ENCODE results near the gene PRPH. TPM values are rescaled to one million over a fixed set of nuclear protein-coding genes. Genes with fewer than 3 reads are reported as not detected.

Gene PRPH
- total and polyA plus RNA-seq, 8 donors: 0.45 to 14.5 (median 9.0) TPM; not detected in 3

DNA sequence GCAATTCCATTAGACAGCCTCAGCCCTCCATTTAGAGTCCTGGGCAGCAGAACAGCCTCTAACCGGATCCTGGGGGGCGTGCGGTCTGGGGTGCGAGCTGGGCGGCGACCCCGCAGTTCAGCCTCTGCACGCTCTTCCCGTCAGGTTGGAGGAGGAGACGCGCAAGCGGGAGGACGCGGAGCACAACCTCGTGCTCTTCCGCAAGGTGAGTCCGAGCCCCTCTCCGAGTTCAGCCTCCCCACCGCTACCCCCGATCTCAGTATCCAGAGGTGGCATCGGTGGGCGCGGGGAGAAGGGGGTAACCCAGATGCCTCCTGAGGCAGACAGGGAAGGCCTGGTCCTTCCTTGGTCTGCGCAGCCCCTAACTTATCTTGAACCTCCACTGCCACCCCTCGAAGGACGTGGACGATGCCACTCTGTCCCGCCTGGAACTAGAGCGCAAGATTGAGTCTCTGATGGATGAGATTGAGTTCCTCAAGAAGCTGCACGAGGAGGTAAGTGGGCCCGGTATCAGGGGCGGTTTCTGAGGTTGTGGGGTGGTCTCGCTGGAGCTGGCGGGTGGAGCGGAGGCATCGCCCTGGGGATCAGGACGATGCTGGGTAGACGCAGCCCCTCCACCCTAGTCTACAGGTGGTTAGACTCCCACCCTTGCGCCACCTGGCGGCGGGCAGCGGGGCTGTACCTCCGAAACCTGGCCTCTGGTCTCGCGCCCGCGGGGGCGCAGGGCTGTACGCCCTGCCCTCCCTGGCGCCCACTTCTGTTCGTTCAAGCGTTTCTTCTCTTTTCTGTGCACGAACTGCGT, 1.3 kb downstream of the PRPH start:
- no peak overlapping the region for H3K27ac ChIP-seq
- 16 to 34% (median 19%) methylated on average over 26 to 54 of the region's 54 CpGs for WGBS, 5 donors
- intact Hi-C loops (cut with DNase I; ENCODE audit: low total_unique reads): no loop called here
- H3K36me3 ChIP-seq: no peaks in the 10 kb centered on the region
- H3K9me3 ChIP-seq: no peaks in the 10 kb centered on the region
- H3K27me3 ChIP-seq: peaks cover 32 to 84% (median 46%) of the 10 kb centered on the region in 3 donors
- H3K4me1 ChIP-seq: peaks cover 28 to 52% (median 44%) of the 10 kb centered on the region in 4 donors
- H3K4me3 ChIP-seq: peak overlapping the region; percentile 18 to 47 (median 33)
- peak; percentile 57 to 83 for DNase-seq
- TF ChIP-seq POLR2A (IDR thresholded peaks at IDR 0.05): no peak
- TF ChIP-seq, protein P1, sequence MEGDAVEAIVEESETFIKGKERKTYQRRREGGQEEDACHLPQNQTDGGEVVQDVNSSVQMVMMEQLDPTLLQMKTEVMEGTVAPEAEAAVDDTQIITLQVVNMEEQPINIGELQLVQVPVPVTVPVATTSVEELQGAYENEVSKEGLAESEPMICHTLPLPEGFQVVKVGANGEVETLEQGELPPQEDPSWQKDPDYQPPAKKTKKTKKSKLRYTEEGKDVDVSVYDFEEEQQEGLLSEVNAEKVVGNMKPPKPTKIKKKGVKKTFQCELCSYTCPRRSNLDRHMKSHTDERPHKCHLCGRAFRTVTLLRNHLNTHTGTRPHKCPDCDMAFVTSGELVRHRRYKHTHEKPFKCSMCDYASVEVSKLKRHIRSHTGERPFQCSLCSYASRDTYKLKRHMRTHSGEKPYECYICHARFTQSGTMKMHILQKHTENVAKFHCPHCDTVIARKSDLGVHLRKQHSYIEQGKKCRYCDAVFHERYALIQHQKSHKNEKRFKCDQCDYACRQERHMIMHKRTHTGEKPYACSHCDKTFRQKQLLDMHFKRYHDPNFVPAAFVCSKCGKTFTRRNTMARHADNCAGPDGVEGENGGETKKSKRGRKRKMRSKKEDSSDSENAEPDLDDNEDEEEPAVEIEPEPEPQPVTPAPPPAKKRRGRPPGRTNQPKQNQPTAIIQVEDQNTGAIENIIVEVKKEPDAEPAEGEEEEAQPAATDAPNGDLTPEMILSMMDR (IDR thresholded peaks at IDR 0.05): peak in 4 of 7 experiments; percentile 39 to 77 (median 66)

GRCh38 chr12:49296836-49297694, 2.1 kb downstream of the PRPH start:
- H3K9me3 ChIP-seq: no peaks in the 10 kb centered on the region
- intact Hi-C loops (cut with DNase I; ENCODE audit: low total_unique reads): no loop called here
- peak overlapping the region; percentile 18 to 47 (median 33) for H3K4me3 ChIP-seq
- 2 to 5% (median 3%) methylated on average over 24 to 77 of the region's 77 CpGs for WGBS, 5 donors
- H3K36me3 ChIP-seq: no peaks in the 10 kb centered on the region
- H3K27me3 ChIP-seq: peaks cover 32 to 92% (median 46%) of the 10 kb centered on the region in 3 donors
- H3K27ac ChIP-seq: no peak overlapping the region
- peaks cover 28 to 52% (median 44%) of the 10 kb centered on the region in 4 donors for H3K4me1 ChIP-seq
- DNase-seq: peak; percentile 43 to 61
- no peak for TF ChIP-seq POLR2AphosphoS5 (IDR thresholded peaks at IDR 0.05)
- TF ChIP-seq, protein P1 (IDR thresholded peaks at IDR 0.05): peak in 3 of 7 experiments; percentile 1 to 9 (median 4)

DNA sequence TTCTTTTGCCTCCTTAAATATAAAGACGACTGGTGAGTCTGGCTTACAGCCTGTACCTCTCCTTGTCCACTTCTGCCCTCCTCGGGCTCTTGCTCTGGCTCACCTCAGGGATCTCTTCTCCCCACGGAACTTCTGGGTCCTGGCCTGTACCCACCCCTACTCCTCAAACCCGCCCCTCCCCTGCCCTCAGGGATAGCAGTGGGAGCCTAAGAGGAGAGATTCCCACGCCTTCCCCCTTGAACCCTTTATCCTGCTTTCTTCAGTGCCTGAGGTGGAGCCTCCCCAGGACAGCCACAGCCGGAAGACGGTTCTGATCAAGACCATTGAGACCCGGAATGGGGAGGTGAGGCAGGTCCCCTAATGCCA, 2.7 kb downstream of the PRPH start:
- DNase-seq: no peak
- Histone ChIP-seq H3K27ac (no peak overlapping the region), H3K4me3 (peak overlapping the region in 3 of 4 donors; percentile 18 to 47 (median 33)), H3K36me3 (no peaks in the 10 kb centered on the region), H3K4me1 (peaks cover 28 to 50% (median 41%) of the 10 kb centered on the region in 4 donors), H3K27me3 (peaks cover 32 to 98% (median 46%) of the 10 kb centered on the region in 3 donors), H3K9me3 (no peaks in the 10 kb centered on the region)
- 18 to 26% (median 25%) methylated on average over 8 of the region's 8 CpGs for WGBS, 5 donors
- no peak for TF ChIP-seq POLR2AphosphoS5 (IDR thresholded peaks at IDR 0.05)
- intact Hi-C loops (cut with DNase I; ENCODE audit: low total_unique reads): no loop called here

- no peaks in the 10 kb centered on the region for H3K9me3 ChIP-seq
- DNase-seq: no peak
- intact Hi-C loops (cut with DNase I; ENCODE audit: low total_unique reads): no loop called here
These were observed 3.2 kb downstream of the PRPH start for GRCh38 chr12:49298160-49298559.

More at GRCh38 chr12:49298160-49298559, 3.2 kb downstream of the PRPH start:
- Histone ChIP-seq H3K27ac (no peak overlapping the region), H3K4me1 (peaks cover 25 to 45% (median 36%) of the 10 kb centered on the region in 4 donors), H3K27me3 (peaks cover 32 to 99% (median 46%) of the 10 kb centered on the region in 3 donors), H3K4me3 (no peak overlapping the region), H3K36me3 (no peaks in the 10 kb centered on the region)
- TF ChIP-seq EP300 (IDR thresholded peaks at IDR 0.05): no peak
- TF ChIP-seq, protein P1 (IDR thresholded peaks at IDR 0.05): no peak
- TF ChIP-seq POLR2AphosphoS5 (IDR thresholded peaks at IDR 0.05): no peak
- 37 to 54% (median 44%) methylated on average over 6 of the region's 6 CpGs for WGBS, 5 donors
